Caco-2 (cell line): ENCODE data around the gene MMP17. TPM values are rescaled to one million over a fixed set of nuclear protein-coding genes. Genes with fewer than 3 reads are reported as not detected.

ENCODE experiments used
- BruUV-seq: library from RNA; stranded (reverse); fragments of 400-500 nt; replicated peaks from 2 replicates; lab custom pipeline; 2021; lab: Mats Ljungman, UMichigan
- CTCF ChIA-PET: fragments of 300-600 bp; sonication (Branson Sonifier 250); formaldehyde crosslinking; loops from one replicate; lab custom pipeline; 2022; ENCODE audit warnings: antibody characterized with exemption; lab: Charles Lee
- POLR2A ChIA-PET: fragments of 300-600 bp; sonication (Branson Sonifier 250); formaldehyde crosslinking; loops from one replicate; lab custom pipeline; 2022; ENCODE audit warnings: antibody characterized with exemption; lab: Charles Lee
- DNase-seq, 2 experiments: peaks; one replicate each; pipeline versions ENCODE4 v3.0.0 to v3.0.0-alpha.2; 2020 to 2022
- H3K27me3 ChIP-seq: replicated peaks from 2 replicates; pipeline ENCODE4 v1.6.0; 2011; ENCODE audit warnings: low read length; ENCODE audit not compliant: control insufficient read depth, insufficient read depth
- H3K36me3 ChIP-seq: 2 replicates; pipeline ENCODE4 v1.5.1; 2011; ENCODE audit warnings: low read length; ENCODE audit not compliant: control insufficient read depth, insufficient read depth
- H3K4me1 ChIP-seq: fragments of 250-450 bp; sonication (Bioruptor Pico); 2 replicates; pipeline ENCODE4 v1.5.1; 2020; ENCODE audit warnings: mild to moderate bottlenecking
- H3K4me3 ChIP-seq: 2 replicates; pipeline ENCODE4 v1.5.1; 2011; ENCODE audit warnings: low read depth, mild to moderate bottlenecking, control low read depth, low read length
- H3K9me3 ChIP-seq: fragments of 250-450 bp; sonication (Bioruptor Pico); 2 replicates; pipeline ENCODE4 v1.5.1; 2020; ENCODE audit warnings: mild to moderate bottlenecking, moderate library complexity
- H3K27ac Mint-ChIP-seq: one replicate; pipeline ENCODE4 v1.8.0; 2022; ENCODE audit warnings: mixed read lengths; ENCODE audit not compliant: unreplicated experiment
- H3K27me3 Mint-ChIP-seq: one replicate; pipeline ENCODE4 v1.8.0; 2022; ENCODE audit warnings: mixed read lengths; ENCODE audit not compliant: insufficient read depth, unreplicated experiment
- H3K36me3 Mint-ChIP-seq: one replicate; pipeline ENCODE4 v1.8.0; 2022; ENCODE audit warnings: mild to moderate bottlenecking, mixed read lengths; ENCODE audit not compliant: insufficient read depth, unreplicated experiment
- H3K4me1 Mint-ChIP-seq: one replicate; pipeline ENCODE4 v1.8.0; 2022; ENCODE audit warnings: low read depth, mixed read lengths; ENCODE audit not compliant: unreplicated experiment
- H3K4me3 Mint-ChIP-seq: one replicate; pipeline ENCODE4 v1.8.0; 2022; ENCODE audit warnings: mild to moderate bottlenecking, moderate library complexity, mixed read lengths; ENCODE audit not compliant: unreplicated experiment
- H3K9me3 Mint-ChIP-seq: one replicate; pipeline ENCODE4 v1.8.0; 2022; ENCODE audit warnings: mixed read lengths; ENCODE audit not compliant: unreplicated experiment
- CTCF ChIP-seq, 2 experiments: fragments of 200-600 bp in 1 of 2; IDR thresholded peaks; 1 replicate in 1 of 2; 2 replicates in 1 of 2; pipeline versions ENCODE4 v1.5.1 to v1.8.0; 2011 to 2022; ENCODE audit warnings: antibody characterized with exemption in 1 of 2, control low read depth in 1 of 2, inconsistent platforms in 1 of 2, low read depth in 1 of 2, low read length in 1 of 2, mild to moderate bottlenecking in 1 of 2, moderate library complexity in 1 of 2; ENCODE audit not compliant: insufficient read depth in 1 of 2, severe bottlenecking in 1 of 2, unreplicated experiment in 1 of 2
- intact Hi-C: fragments of 100-400 bp; cut with micrococcal nuclease; formaldehyde crosslinking; loops from one replicate; pipeline ENCODE4 v1.10.0; 2022; ENCODE audit not compliant: unreplicated experiment
- total RNA-seq: library from RNA; stranded (reverse); gene quantifications from 2 replicates; pipeline ENCODE4 v1.2.3, GENCODE V29; 2022

Gene MMP17
- total RNA-seq, 1 experiment from 2014 or later: 4.6 TPM

DNA sequence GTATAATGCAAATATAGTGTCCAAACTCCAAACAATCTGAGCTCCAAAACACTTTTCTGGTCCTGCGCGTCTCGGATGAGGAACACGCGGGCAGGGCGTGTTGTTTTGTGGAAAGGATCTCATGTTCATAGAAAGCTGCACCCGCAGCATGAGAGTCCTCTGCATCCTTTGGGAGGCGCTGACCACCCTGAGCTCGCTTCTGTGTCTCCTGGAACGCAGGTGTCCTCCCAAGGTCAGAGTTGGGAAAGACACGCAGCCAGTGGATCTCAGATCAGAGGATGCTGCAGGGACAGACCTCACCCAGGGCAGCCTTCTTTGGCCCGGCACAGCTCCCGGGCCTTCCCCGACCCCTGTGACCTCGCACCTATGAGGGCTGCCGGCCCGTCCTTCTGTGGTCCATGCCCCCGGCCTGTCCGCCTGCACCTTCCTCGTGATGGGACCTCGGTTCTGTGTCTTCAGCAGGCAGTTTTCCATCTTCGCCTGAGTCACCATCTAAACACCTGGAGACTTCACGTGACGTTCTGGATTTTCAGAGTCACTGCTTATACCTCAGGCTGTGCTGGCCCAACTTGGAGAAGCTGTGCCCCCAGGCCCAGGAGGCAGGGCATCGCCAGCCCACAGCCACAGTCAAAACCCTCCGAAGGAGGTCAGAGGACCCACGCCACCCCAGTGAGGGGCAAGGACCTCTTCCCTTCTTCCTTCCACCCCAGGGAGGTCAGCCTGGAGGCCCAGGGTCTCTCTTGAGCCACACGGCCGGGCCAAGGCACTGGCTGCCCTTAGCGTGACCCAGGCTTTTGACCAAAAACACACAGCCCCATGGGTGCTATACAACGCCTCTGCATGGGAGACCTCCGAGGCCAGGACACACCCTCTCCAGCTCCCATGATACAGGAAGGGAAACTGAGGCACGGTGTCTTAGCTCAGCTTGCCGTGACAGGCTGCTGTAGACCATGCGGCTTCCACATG, 25.9 kb downstream of the MMP17 start:
- H3K4me3 ChIP-seq: no peak overlapping the region
- peak in 1 of 2 experiments; percentile 51 for DNase-seq
- Mint-ChIP-seq H3K27me3 (no peaks in the 10 kb centered on the region), H3K36me3 (peaks cover 15% of the 10 kb centered on the region), H3K4me1 (peaks cover 16% of the 10 kb centered on the region), H3K9me3 (no peaks in the 10 kb centered on the region), H3K4me3 (no peak overlapping the region), H3K27ac (no peak overlapping the region)
- intact Hi-C loops: no loop called here
- H3K9me3 ChIP-seq: no peaks in the 10 kb centered on the region
- no TSS peak for BruUV-seq
- CTCF ChIA-PET: interaction anchor here (1.3 kb wide), 1 partner anchor 26 kb away, joined by 3 read pairs; no protein-coding TSS in a partner anchor
- POLR2A ChIA-PET: no interaction called here
- no peak for TF ChIP-seq CTCF (IDR thresholded peaks at IDR 0.05; ENCODE audit: insufficient read depth in 1 of 2, low read depth in 1 of 2, low read length in 1 of 2, severe bottlenecking in 1 of 2, unreplicated experiment in 1 of 2)
- no peaks in the 10 kb centered on the region for H3K36me3 ChIP-seq
- H3K27me3 ChIP-seq: no peaks in the 10 kb centered on the region
- H3K4me1 ChIP-seq: no peaks in the 10 kb centered on the region

DNA sequence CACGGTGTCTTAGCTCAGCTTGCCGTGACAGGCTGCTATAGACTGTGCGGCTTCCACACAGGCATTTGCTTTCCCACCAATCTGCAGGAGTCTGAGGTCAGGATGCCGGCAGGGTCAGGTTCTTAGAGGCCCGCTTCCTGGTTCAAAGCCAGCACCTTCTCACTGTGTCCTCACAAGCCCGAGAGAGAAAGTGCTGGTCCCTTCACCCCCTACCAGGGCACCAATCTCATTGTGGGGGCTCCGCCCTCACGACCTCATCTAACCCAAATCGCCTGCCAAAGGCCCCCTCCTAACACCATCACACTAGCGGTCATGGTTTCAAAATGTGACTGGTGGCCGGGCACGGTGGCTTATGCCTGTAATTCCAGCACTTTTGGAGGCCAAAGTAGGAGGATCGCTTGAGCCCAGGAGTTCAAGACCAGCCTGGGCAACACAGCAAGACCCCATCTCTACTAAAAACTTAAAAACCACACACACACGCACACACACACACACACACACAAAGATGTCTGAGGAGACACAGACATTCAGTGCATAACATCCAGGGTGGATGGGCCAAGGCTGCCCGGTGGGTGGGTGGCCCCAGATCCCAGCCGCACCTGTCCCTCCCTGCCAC, 26.8 kb downstream of the MMP17 start:
- H3K4me1 ChIP-seq: peaks cover 4% of the 10 kb centered on the region
- Mint-ChIP-seq H3K27ac (no peak overlapping the region), H3K9me3 (no peaks in the 10 kb centered on the region), H3K27me3 (no peaks in the 10 kb centered on the region), H3K36me3 (peaks cover 15% of the 10 kb centered on the region), H3K4me3 (no peak overlapping the region), H3K4me1 (peaks cover 17% of the 10 kb centered on the region)
- H3K4me3 ChIP-seq: no peak overlapping the region
- ChIA-PET POLR2A (no interaction called here), CTCF (no interaction called here)
- DNase-seq: peak in 1 of 2 experiments; percentile 23
- no peaks in the 10 kb centered on the region for H3K9me3 ChIP-seq
- intact Hi-C loops: no loop called here
- no TSS peak for BruUV-seq
- no peaks in the 10 kb centered on the region for H3K27me3 ChIP-seq
- H3K36me3 ChIP-seq: no peaks in the 10 kb centered on the region
- TF ChIP-seq CTCF (IDR thresholded peaks at IDR 0.05; ENCODE audit: insufficient read depth in 1 of 2, low read depth in 1 of 2, low read length in 1 of 2, severe bottlenecking in 1 of 2, unreplicated experiment in 1 of 2): no peak

DNA sequence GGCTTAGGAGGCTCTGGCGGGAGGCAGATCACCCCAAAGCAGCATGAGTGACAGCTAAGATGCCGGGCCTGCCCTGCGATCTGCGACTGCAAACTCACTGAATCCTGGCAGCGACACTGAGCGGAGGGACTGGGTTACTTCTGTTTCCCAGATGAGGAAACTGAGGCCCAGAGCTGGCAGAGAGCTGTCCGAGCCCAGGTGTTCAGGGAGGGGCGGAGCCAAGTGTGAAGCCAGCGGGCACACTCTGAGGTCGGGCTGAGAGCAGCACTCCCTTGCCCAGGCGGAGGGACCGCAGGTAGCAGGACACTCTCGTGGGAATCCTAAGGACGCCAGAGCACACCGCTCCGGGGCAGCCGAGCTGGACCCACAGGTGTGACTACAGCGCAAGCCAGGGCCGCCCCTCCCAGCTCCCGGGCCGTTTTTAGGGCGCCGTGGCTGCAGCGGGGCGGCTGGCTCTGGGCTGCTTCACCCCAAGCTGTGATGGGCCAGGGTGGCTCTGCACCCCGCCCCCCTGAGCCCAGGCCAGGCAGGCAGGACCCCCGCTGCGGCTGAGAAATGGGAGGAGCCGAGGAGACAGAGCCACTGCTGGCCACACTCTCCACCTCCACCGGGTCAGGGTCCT, 27.4 kb downstream of the MMP17 start:
- H3K27ac Mint-ChIP-seq: peak overlapping the region; percentile 18
- POLR2A ChIA-PET: no interaction called here

More for the DNA sequence above, 27.4 kb downstream of the MMP17 start:
- H3K4me3 Mint-ChIP-seq: no peak overlapping the region
- H3K9me3 Mint-ChIP-seq: no peaks in the 10 kb centered on the region
- peaks cover 11% of the 10 kb centered on the region for H3K4me1 ChIP-seq
- CTCF ChIA-PET: no interaction called here
- no peaks in the 10 kb centered on the region for H3K27me3 ChIP-seq
- H3K36me3 ChIP-seq: no peaks in the 10 kb centered on the region
- intact Hi-C loops: no loop called here
- peaks cover 22% of the 10 kb centered on the region for H3K36me3 Mint-ChIP-seq
- no peaks in the 10 kb centered on the region for H3K9me3 ChIP-seq
- TF ChIP-seq CTCF (IDR thresholded peaks at IDR 0.05; ENCODE audit: insufficient read depth in 1 of 2, low read depth in 1 of 2, low read length in 1 of 2, severe bottlenecking in 1 of 2, unreplicated experiment in 1 of 2): no peak
- BruUV-seq: no TSS peak
- H3K27me3 Mint-ChIP-seq: no peaks in the 10 kb centered on the region
- no peak overlapping the region for H3K4me3 ChIP-seq
- peaks cover 24% of the 10 kb centered on the region for H3K4me1 Mint-ChIP-seq
- peak in 1 of 2 experiments; percentile 22 for DNase-seq
